ENCODE results near the gene CELA2B.
"Not testable (repeated sequence)": the region's sequence is repeated elsewhere in the genome, so short reads cannot be mapped to it uniquely, and the experiment has no call there.

DNA sequence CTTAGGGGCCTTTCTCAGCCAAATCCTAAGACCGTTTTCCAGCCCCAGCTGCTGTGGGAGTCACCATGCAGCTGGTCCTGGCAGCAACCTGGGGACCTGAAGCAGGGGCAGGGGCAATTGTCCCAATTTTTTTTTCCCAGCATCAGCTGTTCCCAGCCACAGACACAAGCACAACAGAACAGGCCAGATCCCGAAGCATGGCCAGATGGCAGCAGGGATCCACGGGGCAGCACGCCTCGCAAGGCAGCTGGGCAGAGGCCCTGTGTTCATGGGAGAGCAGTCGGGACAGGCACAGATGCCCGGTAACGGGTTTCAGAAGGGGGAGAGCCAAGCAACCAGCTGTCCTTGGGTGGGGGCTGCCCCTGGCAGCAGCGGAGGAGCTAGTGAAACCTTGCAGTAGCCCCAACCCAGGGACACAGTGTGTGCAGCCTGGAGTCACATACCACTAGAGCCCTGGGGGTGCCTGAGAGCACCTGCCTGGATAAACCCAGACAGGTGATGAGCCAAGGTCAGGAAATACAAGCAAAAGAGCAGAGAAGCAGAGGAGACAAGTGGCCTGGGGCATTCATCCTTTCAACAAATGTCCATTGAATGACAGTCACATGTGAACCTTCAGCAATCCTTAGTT, 6.0 kb upstream of the CELA2B start:
- not testable (repeated sequence) for TF ChIP-seq EZH2phosphoT487 (IDR thresholded peaks at IDR 0.05; ENCODE audit: low read depth); CTCF (IDR thresholded peaks at IDR 0.05; ENCODE audit: low read depth, low read length)
